Trophoblast cell (in vitro differentiated cells and primary cell): ENCODE measurements around the gene CACNA2D4.

Experiments used
- DNase-seq, 2 donors: peaks; one replicate each; pipeline ENCODE4 v3.0.0-alpha.2; 2016
- H2AFZ ChIP-seq: 2 replicates; pipeline ENCODE4 v1.6.1; 2013; ENCODE audit warnings: low read length, moderate library complexity, mild to moderate bottlenecking; ENCODE audit not compliant: insufficient read depth, poor library complexity
- H2AK5ac ChIP-seq: 2 replicates; pipeline ENCODE4 v1.6.1; 2013; ENCODE audit warnings: mild to moderate bottlenecking, low read length
- H2BK120ac ChIP-seq: 2 replicates; pipeline ENCODE4 v1.6.1; 2013; ENCODE audit warnings: low read length, mild to moderate bottlenecking, moderate library complexity; ENCODE audit not compliant: insufficient read depth, poor library complexity
- H2BK12ac ChIP-seq: 2 replicates; pipeline ENCODE4 v1.6.1; 2013; ENCODE audit warnings: mild to moderate bottlenecking, low read length, moderate library complexity
- H2BK5ac ChIP-seq: 2 replicates; pipeline ENCODE4 v1.6.1; 2013; ENCODE audit warnings: low read length, low read depth, moderate library complexity, mild to moderate bottlenecking; ENCODE audit not compliant: poor library complexity
- H3K14ac ChIP-seq: 2 replicates; pipeline ENCODE4 v1.6.1; 2013; ENCODE audit warnings: mild to moderate bottlenecking, low read length
- H3K18ac ChIP-seq: 2 replicates; pipeline ENCODE4 v1.6.1; 2013; ENCODE audit warnings: mild to moderate bottlenecking, low read length
- H3K23ac ChIP-seq: 2 replicates; pipeline ENCODE4 v1.6.1; 2013; ENCODE audit warnings: low read length
- H3K27ac ChIP-seq: 2 replicates; pipeline ENCODE4 v1.5.1; 2013; ENCODE audit warnings: low read depth, mild to moderate bottlenecking, inconsistent platforms, low read length, moderate library complexity
- H3K27me3 ChIP-seq: 2 replicates; pipeline ENCODE4 v1.6.1; 2013; ENCODE audit warnings: inconsistent platforms, mild to moderate bottlenecking, low read length, moderate library complexity; ENCODE audit not compliant: insufficient read depth
- H3K36me3 ChIP-seq, 2 experiments: 1 replicate in 1 of 2; 2 replicates in 1 of 2; pipeline ENCODE4 v1.6.1; 2013; ENCODE audit warnings: low read length in 2 of 2, mild to moderate bottlenecking in 2 of 2, moderate library complexity in 1 of 2; ENCODE audit not compliant: insufficient read depth in 2 of 2, control insufficient read depth in 1 of 2
- H3K4ac ChIP-seq: 2 replicates; pipeline ENCODE4 v1.6.1; 2013; ENCODE audit warnings: low read depth, mild to moderate bottlenecking, low read length, moderate library complexity
- H3K4me1 ChIP-seq, 2 experiments: 1 replicate in 1 of 2; 2 replicates in 1 of 2; pipeline ENCODE4 v1.6.1; 2013; ENCODE audit warnings: low read length in 2 of 2, mild to moderate bottlenecking in 2 of 2, moderate library complexity in 1 of 2; ENCODE audit not compliant: insufficient read depth in 2 of 2, control insufficient read depth in 1 of 2
- H3K4me2 ChIP-seq: 2 replicates; pipeline ENCODE4 v1.6.1; 2013; ENCODE audit warnings: inconsistent platforms, mild to moderate bottlenecking, low read length, moderate library complexity
- H3K4me3 ChIP-seq: 2 replicates; pipeline ENCODE4 v1.5.1; 2013; ENCODE audit warnings: mild to moderate bottlenecking, low read depth, low read length, inconsistent platforms
- H3K79me1 ChIP-seq: one replicate; pipeline ENCODE4 v1.6.1; 2013; ENCODE audit warnings: low read length
- H3K79me2 ChIP-seq: 2 replicates; pipeline ENCODE4 v1.6.1; 2013; ENCODE audit warnings: low read length, mild to moderate bottlenecking; ENCODE audit not compliant: control insufficient read depth, insufficient read depth, poor library complexity
- H3K9ac ChIP-seq: 2 replicates; pipeline ENCODE4 v1.6.1; 2013; ENCODE audit warnings: mild to moderate bottlenecking, low read length
- H3K9me3 ChIP-seq: 2 replicates; pipeline ENCODE4 v1.6.1; 2013; ENCODE audit warnings: low read depth, mild to moderate bottlenecking, control low read depth, inconsistent platforms, low read length; ENCODE audit not compliant: insufficient read depth
- H4K12ac ChIP-seq: 2 replicates; pipeline ENCODE4 v1.6.1; 2013; ENCODE audit warnings: low read depth, mild to moderate bottlenecking, low read length, moderate library complexity
- H4K8ac ChIP-seq: 2 replicates; pipeline ENCODE4 v1.6.1; 2013; ENCODE audit warnings: low read depth, mild to moderate bottlenecking, low read length, moderate library complexity
- H4K91ac ChIP-seq: one replicate; pipeline ENCODE4 v1.6.1; 2013; ENCODE audit warnings: low read depth, mild to moderate bottlenecking, low read length, moderate library complexity
- WGBS: extraction: QIAGEN DNeasy Blood & Tissue Kit; methylation state at CpG from one replicate; pipeline ENCODE4 v1.1.7; 2013; ENCODE audit warnings: missing lambda C conversion rate; ENCODE audit not compliant: insufficient read length, insufficient coverage; ENCODE audit errors: extremely low coverage; 5-methylcytosine and 5-hydroxymethylcytosine counted together

CACNA2D4 gene

DNA sequence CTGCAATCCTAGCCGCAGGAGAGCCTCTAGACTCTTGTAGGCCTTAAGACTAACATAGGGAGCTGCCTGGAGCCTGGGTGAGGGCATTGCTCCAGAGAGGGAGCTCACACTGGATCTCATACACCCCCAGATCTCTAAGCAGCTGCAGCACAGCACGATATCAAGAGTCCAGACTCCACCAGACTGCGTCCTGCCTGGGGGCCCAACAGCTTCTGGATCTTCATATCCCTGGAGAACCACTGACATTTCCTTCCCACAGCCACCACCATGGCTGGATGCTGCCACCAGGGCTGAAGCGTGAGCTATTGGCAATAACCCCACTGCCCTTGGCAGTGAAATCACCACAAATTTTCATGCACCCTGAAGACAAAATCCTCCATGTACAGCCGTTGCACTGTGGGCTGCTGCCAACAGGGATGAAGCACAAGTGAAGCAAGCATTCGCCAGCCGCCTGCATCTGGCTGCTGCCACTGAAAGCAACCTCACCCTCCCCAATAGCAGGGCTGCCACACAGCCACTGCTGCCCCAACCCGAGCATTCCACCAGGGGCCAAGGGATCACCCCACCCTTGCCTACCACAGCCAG is 28.2 kb downstream of the CACNA2D4 start:
- Histone ChIP-seq H4K12ac (no peak overlapping the region), H2BK120ac (no peak overlapping the region), H3K27me3 (no peaks in the 10 kb centered on the region), H3K27ac (no peak overlapping the region), H4K8ac (no peak overlapping the region), H3K36me3 (no peaks in the 10 kb centered on the region), H3K79me1 (no peaks in the 10 kb centered on the region), H3K23ac (no peak overlapping the region), H3K79me2 (no peaks in the 10 kb centered on the region), H3K4me1 (no peaks in the 10 kb centered on the region), H3K4me2 (no peak overlapping the region), H4K91ac (no peak overlapping the region), H2AFZ (no peak overlapping the region), H3K9me3 (peaks cover 8% of the 10 kb centered on the region), H3K9ac (no peak overlapping the region), H2BK5ac (no peak overlapping the region), H3K4ac (no peak overlapping the region), H2AK5ac (no peak overlapping the region), H3K4me3 (no peak overlapping the region), H3K14ac (no peak overlapping the region), H2BK12ac (no peak overlapping the region), H3K18ac (no peak overlapping the region)
- no peak for DNase-seq
- no CpG with 5 or more reads among the region's 8 CpGs for WGBS

DNA sequence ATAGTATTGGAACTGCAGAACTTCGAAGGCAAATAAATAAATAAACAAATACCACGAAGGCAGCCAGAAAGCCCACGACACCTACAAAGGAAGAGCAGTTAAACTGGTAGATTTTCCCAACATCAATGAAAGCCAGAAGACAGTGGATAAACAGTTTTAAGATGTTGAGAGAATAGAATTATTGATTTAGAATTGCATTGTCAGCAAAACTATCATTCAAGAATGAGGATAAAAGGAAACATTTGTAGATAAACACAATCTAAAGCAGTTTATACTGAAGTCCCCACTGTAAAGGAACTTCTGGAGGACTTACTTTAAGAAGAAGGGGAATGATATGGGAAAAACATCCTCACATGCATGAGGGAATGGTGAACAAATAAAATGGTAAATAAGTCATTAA is 29.5 kb downstream of the CACNA2D4 start:
- no peaks in the 10 kb centered on the region for H3K4me1 ChIP-seq
- no peak overlapping the region for H4K91ac ChIP-seq
- H3K79me1 ChIP-seq: no peaks in the 10 kb centered on the region
- no peak for DNase-seq
- no peak overlapping the region for H4K8ac ChIP-seq
- no peak overlapping the region for H4K12ac ChIP-seq
- no peak overlapping the region for H2BK12ac ChIP-seq
- H3K14ac ChIP-seq: no peak overlapping the region
- H3K4me3 ChIP-seq: no peak overlapping the region
- H3K79me2 ChIP-seq: no peaks in the 10 kb centered on the region
- H3K23ac ChIP-seq: no peak overlapping the region
- H3K4me2 ChIP-seq: no peak overlapping the region
- H2BK5ac ChIP-seq: no peak overlapping the region
- no peak overlapping the region for H3K9ac ChIP-seq
- H2AK5ac ChIP-seq: no peak overlapping the region
- no peaks in the 10 kb centered on the region for H3K36me3 ChIP-seq
- H3K18ac ChIP-seq: no peak overlapping the region
- no peak overlapping the region for H2AFZ ChIP-seq
- H2BK120ac ChIP-seq: no peak overlapping the region
- WGBS: no CpG with 5 or more reads among the region's 3 CpGs
- H3K9me3 ChIP-seq: peaks cover 8% of the 10 kb centered on the region
- no peak overlapping the region for H3K27ac ChIP-seq
- H3K27me3 ChIP-seq: no peaks in the 10 kb centered on the region
- no peak overlapping the region for H3K4ac ChIP-seq

DNA sequence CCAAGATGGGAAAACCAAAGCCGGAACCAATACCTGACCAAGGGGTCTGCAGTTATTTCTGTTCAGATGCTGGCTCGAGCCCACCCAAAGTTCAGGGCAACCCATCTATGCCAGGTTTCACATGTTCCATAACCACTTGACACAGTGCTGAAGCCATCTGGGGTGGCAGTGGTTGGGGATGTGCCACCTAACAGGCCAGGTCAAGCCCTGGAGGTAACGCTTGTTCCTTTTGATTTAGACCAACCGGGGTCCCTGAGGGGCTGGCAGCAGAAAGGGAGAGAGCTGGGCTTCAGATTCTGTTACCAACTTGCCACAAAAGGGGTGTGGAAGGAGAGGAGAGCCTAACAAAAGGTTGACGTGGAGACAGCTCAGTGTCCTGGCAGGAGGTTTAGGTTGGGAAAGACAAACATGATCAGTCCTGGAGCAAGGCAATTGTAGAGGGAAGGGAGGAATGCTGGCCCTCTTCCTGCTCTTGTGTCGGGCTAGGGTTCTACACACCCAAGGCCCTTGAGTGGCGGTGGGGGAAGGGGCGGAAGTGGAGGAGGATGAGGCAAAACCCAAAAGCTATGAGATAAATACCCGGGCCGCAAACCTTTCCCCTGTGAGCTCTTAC is 31.9 kb downstream of the CACNA2D4 start:
- Histone ChIP-seq H3K23ac (no peak overlapping the region), H4K8ac (no peak overlapping the region), H2AK5ac (no peak overlapping the region), H2BK5ac (no peak overlapping the region), H2BK120ac (no peak overlapping the region), H3K4me1 (no peaks in the 10 kb centered on the region), H3K4me3 (no peak overlapping the region), H2BK12ac (no peak overlapping the region), H3K4me2 (no peak overlapping the region), H3K14ac (no peak overlapping the region), H3K79me1 (no peaks in the 10 kb centered on the region), H3K9me3 (peaks cover 10% of the 10 kb centered on the region), H3K27ac (no peak overlapping the region), H4K12ac (no peak overlapping the region), H3K4ac (no peak overlapping the region), H2AFZ (no peak overlapping the region), H3K18ac (no peak overlapping the region), H3K27me3 (no peaks in the 10 kb centered on the region), H3K9ac (no peak overlapping the region), H3K36me3 (no peaks in the 10 kb centered on the region), H4K91ac (no peak overlapping the region), H3K79me2 (no peaks in the 10 kb centered on the region)
- WGBS: no CpG with 5 or more reads among the region's 10 CpGs
- no peak for DNase-seq

DNA sequence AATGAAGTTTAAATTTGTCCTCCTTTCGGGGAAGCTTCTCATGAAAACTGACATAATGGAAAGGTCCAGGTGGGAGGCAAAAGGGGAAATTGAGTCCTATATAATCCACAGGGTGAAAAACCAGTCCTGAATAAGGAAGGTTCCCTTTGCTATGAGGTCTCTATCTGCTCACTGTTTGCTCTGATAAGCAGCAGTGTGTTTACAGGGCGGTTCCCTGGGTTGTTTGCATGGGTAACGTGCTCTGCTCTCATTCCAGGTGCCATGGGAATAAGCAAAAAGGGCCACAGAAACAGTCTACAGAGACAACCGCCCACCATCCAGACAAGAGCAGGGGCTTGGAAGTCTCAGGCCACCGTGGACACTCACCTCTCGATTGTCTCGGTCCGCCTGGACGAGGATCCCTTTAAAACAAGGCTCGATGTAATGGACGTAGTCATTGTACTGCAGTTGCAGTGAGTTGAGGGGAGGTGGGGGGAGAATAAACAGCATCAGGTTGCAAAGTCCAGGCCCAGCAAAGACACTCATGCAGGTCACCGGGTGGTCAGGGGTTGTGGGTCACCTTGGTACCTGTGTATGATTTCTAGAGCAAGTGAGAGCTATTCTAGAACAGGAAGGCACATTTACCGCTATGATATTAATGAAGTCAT is 32.7 kb downstream of the CACNA2D4 start:
- Histone ChIP-seq H3K9me3 (peaks cover 8% of the 10 kb centered on the region), H4K91ac (no peak overlapping the region), H4K12ac (no peak overlapping the region), H4K8ac (no peak overlapping the region), H2AK5ac (no peak overlapping the region), H3K4me1 (no peaks in the 10 kb centered on the region), H3K4me3 (no peak overlapping the region), H3K27me3 (no peaks in the 10 kb centered on the region), H3K18ac (no peak overlapping the region), H3K23ac (no peak overlapping the region), H3K14ac (no peak overlapping the region), H3K4me2 (no peak overlapping the region), H3K36me3 (no peaks in the 10 kb centered on the region), H3K27ac (no peak overlapping the region), H2AFZ (no peak overlapping the region), H3K79me2 (no peaks in the 10 kb centered on the region), H3K9ac (no peak overlapping the region), H3K4ac (no peak overlapping the region), H2BK12ac (no peak overlapping the region), H2BK120ac (no peak overlapping the region), H3K79me1 (no peaks in the 10 kb centered on the region), H2BK5ac (no peak overlapping the region)
- no peak for DNase-seq
- WGBS: no CpG with 5 or more reads among the region's 13 CpGs
